CD14-positive monocyte (primary cell): Measurements from ENCODE around the gene LYPD6. TPM values are rescaled to one million over a fixed set of nuclear protein-coding genes. Genes with fewer than 3 reads are reported as not detected.

Experiments used
- DNase-seq, 3 donors: peaks; one replicate each; pipeline ENCODE4 v3.0.0-alpha.2; 2011 to 2022
- H2AFZ ChIP-seq: 2 replicates; pipeline ENCODE4 v1.6.0; 2012; ENCODE audit warnings: mild to moderate bottlenecking, low read depth, low read length, inconsistent platforms; ENCODE audit not compliant: insufficient read depth, poor library complexity, severe bottlenecking
- H3K27ac ChIP-seq, 2 donors: 1 replicate in 1 of 2; 2 replicates in 1 of 2; pipeline ENCODE4 v1.5.1; 2012 to 2013; ENCODE audit warnings: low read length in 2 of 2, control low read depth in 1 of 2, inconsistent platforms in 1 of 2, low read depth in 1 of 2, mild to moderate bottlenecking in 1 of 2
- H3K27me3 ChIP-seq, 2 donors: one replicate each; pipeline versions ENCODE4 v1.6.0 to v1.6.1; 2011 to 2013; ENCODE audit warnings: low read length in 2 of 2; ENCODE audit not compliant: control insufficient read depth in 2 of 2, insufficient read depth in 2 of 2
- H3K36me3 ChIP-seq, 2 donors: replicated peaks in 1 of 2; 1 replicate in 1 of 2; 2 replicates in 1 of 2; pipeline versions ENCODE4 v1.5.1 to v1.6.1; 2012 to 2013; ENCODE audit warnings: low read length in 2 of 2, control low read depth in 1 of 2, inconsistent platforms in 1 of 2, mild to moderate bottlenecking in 1 of 2; ENCODE audit not compliant: insufficient read depth in 2 of 2, control insufficient read depth in 1 of 2
- H3K4me1 ChIP-seq, 2 donors: 1 replicate in 1 of 2; 2 replicates in 1 of 2; pipeline versions ENCODE4 v1.5.1 to v1.6.1; 2012 to 2013; ENCODE audit warnings: low read length in 2 of 2, control low read depth in 1 of 2, inconsistent platforms in 1 of 2, mild to moderate bottlenecking in 1 of 2, moderate library complexity in 1 of 2; ENCODE audit not compliant: insufficient read depth in 2 of 2, control insufficient read depth in 1 of 2
- H3K4me2 ChIP-seq: replicated peaks from 2 replicates; pipeline ENCODE3; 2012; ENCODE audit warnings: low read length, moderate library complexity, mild to moderate bottlenecking; ENCODE audit not compliant: poor library complexity, severe bottlenecking; ENCODE audit errors: extremely low read depth
- H3K4me3 ChIP-seq, 3 experiments: fragments of 200-600 bp in 1 of 3; sonication (generic) in 1 of 3; replicated peaks in 1 of 3; 1 replicate in 2 of 3; 2 replicates in 1 of 3; pipeline ENCODE4 v1.5.1; 2011 to 2013; ENCODE audit warnings: low read length in 3 of 3, mild to moderate bottlenecking in 3 of 3, control low read depth in 2 of 3, low read depth in 2 of 3, inconsistent platforms in 1 of 3, moderate library complexity in 1 of 3
- H3K79me2 ChIP-seq: 2 replicates; pipeline ENCODE4 v1.6.0; 2012; ENCODE audit warnings: mild to moderate bottlenecking, control low read depth, inconsistent platforms, low read length, moderate library complexity; ENCODE audit not compliant: insufficient read depth
- H3K9ac ChIP-seq: 2 replicates; pipeline ENCODE4 v1.6.0; 2017; ENCODE audit warnings: low read length, mild to moderate bottlenecking; ENCODE audit not compliant: insufficient read depth, poor library complexity, severe bottlenecking
- H3K9me3 ChIP-seq, 2 donors: replicated peaks in 1 of 2; 1 replicate in 1 of 2; 2 replicates in 1 of 2; pipeline versions ENCODE4 v1.5.1 to v1.6.1; 2012 to 2013; ENCODE audit warnings: low read length in 2 of 2, control low read depth in 1 of 2; ENCODE audit not compliant: control insufficient read depth in 1 of 2, insufficient read depth in 1 of 2
- H4K20me1 ChIP-seq: 2 replicates; pipeline ENCODE4 v1.6.0; 2012; ENCODE audit warnings: mild to moderate bottlenecking, low read length, control low read depth, moderate library complexity; ENCODE audit not compliant: insufficient read depth
- H3K27ac Mint-ChIP-seq, 7 donors: one replicate each; pipeline ENCODE4 v1.8.0; 2020; ENCODE audit warnings: mild to moderate bottlenecking in 7 of 7, mixed read lengths in 7 of 7, moderate library complexity in 6 of 7, inconsistent platforms in 2 of 7
- H3K27me3 Mint-ChIP-seq, 3 donors: one replicate each; pipeline ENCODE4 v1.8.0; 2021 to 2022; ENCODE audit warnings: low read depth in 3 of 3, mild to moderate bottlenecking in 3 of 3, mixed read lengths in 3 of 3, moderate library complexity in 3 of 3, inconsistent platforms in 1 of 3
- H3K36me3 Mint-ChIP-seq, 2 donors: one replicate each; pipeline ENCODE4 v1.8.0; 2020; ENCODE audit warnings: mixed read lengths in 2 of 2, inconsistent platforms in 1 of 2, mild to moderate bottlenecking in 1 of 2
- H3K4me1 Mint-ChIP-seq: one replicate; pipeline ENCODE4 v1.8.0; 2020; ENCODE audit warnings: mild to moderate bottlenecking, mixed read lengths
- H3K4me3 Mint-ChIP-seq, 2 donors: one replicate each; pipeline ENCODE4 v1.8.0; 2020; ENCODE audit warnings: mild to moderate bottlenecking in 2 of 2, mixed read lengths in 2 of 2, moderate library complexity in 1 of 2
- H3K9me3 Mint-ChIP-seq, 7 donors: one replicate each; pipeline ENCODE4 v1.8.0; 2020 to 2022; ENCODE audit warnings: mixed read lengths in 7 of 7, mild to moderate bottlenecking in 6 of 7, moderate library complexity in 6 of 7, inconsistent platforms in 2 of 7
- CTCF ChIP-seq: fragments of 200-600 bp; IDR thresholded peaks from one replicate; pipeline ENCODE4 v1.8.0; 2022; ENCODE audit warnings: antibody characterized with exemption, mild to moderate bottlenecking
- WGBS: methylation state at CpG from one replicate; pipeline ENCODE4 v1.1.5; 2013; ENCODE audit warnings: missing lambda C conversion rate; ENCODE audit not compliant: insufficient coverage; 5-methylcytosine and 5-hydroxymethylcytosine counted together
- intact Hi-C, 2 donors: fragments of 100-400 bp; cut with micrococcal nuclease; formaldehyde crosslinking; loops; one replicate each; pipeline versions ENCODE4 v1.15.0 to v1.15.1; 2023
- polyA plus RNA-seq, 3 donors: library from polyadenylated mRNA; depleted of rRNA in 1 of 3; unstranded in 2 of 3; stranded (reverse) in 1 of 3; fragments of 300-500 nt in 2 of 3; fragments of >200 nt in 1 of 3; fragmentation: Illumina TruSeq in 2 of 3; gene quantifications; 1 replicate in 2 of 3; 2 replicates in 1 of 3; pipeline ENCODE4 v1.2.3, GENCODE V29; 2012 to 2021

LYPD6 gene
- polyA plus RNA-seq, 3 donors: not detected

GRCh38 chr2:149464396-149464795, 134.0 kb downstream of the LYPD6 start:
- Histone ChIP-seq H3K4me1 (no peaks in the 10 kb centered on the region), H3K4me3 (no peak overlapping the region), H3K27me3 (no peaks in the 10 kb centered on the region), H3K9me3 (no peaks in the 10 kb centered on the region), H4K20me1 (no peaks in the 10 kb centered on the region), H3K9ac (no peak overlapping the region), H3K36me3 (no peaks in the 10 kb centered on the region), H2AFZ (no peak overlapping the region), H3K79me2 (no peaks in the 10 kb centered on the region), H3K4me2 (no peak overlapping the region), H3K27ac (no peak overlapping the region)
- Mint-ChIP-seq H3K27ac (no peak overlapping the region), H3K9me3 (peaks cover 0 to 5% (median 2%) of the 10 kb centered on the region in 7 donors), H3K4me1 (no peaks in the 10 kb centered on the region), H3K4me3 (no peak overlapping the region), H3K27me3 (peaks cover 0 to 2% (median 0%) of the 10 kb centered on the region in 3 donors), H3K36me3 (no peaks in the 10 kb centered on the region)
- WGBS: 95% methylated on average over 7 of the region's 7 CpGs
- no peak for TF ChIP-seq CTCF
- DNase-seq: no peak
- intact Hi-C loops: no loop called here

- Mint-ChIP-seq H3K4me3 (no peak overlapping the region), H3K36me3 (no peaks in the 10 kb centered on the region), H3K27me3 (no peaks in the 10 kb centered on the region), H3K9me3 (peaks cover 0 to 2% (median 0%) of the 10 kb centered on the region in 7 donors), H3K27ac (no peak overlapping the region), H3K4me1 (no peaks in the 10 kb centered on the region)
- Histone ChIP-seq H2AFZ (no peak overlapping the region), H3K9me3 (no peaks in the 10 kb centered on the region), H3K27ac (no peak overlapping the region), H3K36me3 (no peaks in the 10 kb centered on the region), H3K4me3 (no peak overlapping the region), H3K4me2 (no peak overlapping the region), H3K9ac (no peak overlapping the region), H3K27me3 (no peaks in the 10 kb centered on the region), H4K20me1 (no peaks in the 10 kb centered on the region), H3K4me1 (no peaks in the 10 kb centered on the region), H3K79me2 (no peaks in the 10 kb centered on the region)
- TF ChIP-seq CTCF: no peak
- no peak for DNase-seq
- intact Hi-C loops: no loop called here
- WGBS: 83% methylated on average over 1 of the region's 2 CpGs
Observed at GRCh38 chr2:149465873-149466272, 135.5 kb downstream of the LYPD6 start.
